ENCODE data around the gene SCFD2. TPM values are rescaled to one million over a fixed set of nuclear protein-coding genes. Genes with fewer than 3 reads are reported as not detected.

Gene SCFD2
- polyA plus RNA-seq, 1 of the 3 experiments (the other 2 are of a cell fraction) = 14.1 TPM

- TF ChIP-seq USF1 (IDR thresholded peaks at IDR 0.05; ENCODE audit: borderline replicate concordance, low read depth) (no peak), NRF1 (IDR thresholded peaks at IDR 0.05; ENCODE audit: low read depth, low read length) (no peak), RXRA (IDR thresholded peaks at IDR 0.05; ENCODE audit: borderline replicate concordance, low read depth) (no peak), CHD2 (IDR thresholded peaks at IDR 0.05; ENCODE audit: low read length, partially characterized antibody) (peak; percentile 79), JUND (IDR thresholded peaks at IDR 0.05) (no peak), FOXM1 (IDR thresholded peaks at IDR 0.05; ENCODE audit: low read depth) (no peak), PBX3 (IDR thresholded peaks at IDR 0.05) (peak; percentile 14; the same call in 1 of the 2 replicates), EP300 (IDR thresholded peaks at IDR 0.05; ENCODE audit: borderline replicate concordance in 1 of 2, low read depth in 1 of 2, low read length in 1 of 2) (peak in 1 of 2 experiments; percentile 56; a peak in 2 of 4 replicates), POLR2AphosphoS5 (IDR thresholded peaks at IDR 0.05; ENCODE audit: low read depth, low read length) (no peak), NFIC (IDR thresholded peaks at IDR 0.05; ENCODE audit: borderline replicate concordance) (peak; percentile 11; the same call in 1 of the 2 replicates), RCOR1 (IDR thresholded peaks at IDR 0.05; ENCODE audit: low read length) (peak; percentile 30; the same call in 1 of the 2 replicates), TAF1 (IDR thresholded peaks at IDR 0.05; ENCODE audit: borderline replicate concordance, low read depth, low read length) (no peak)
Measured at GRCh38 chr4:52841682-52842456, 524.0 kb downstream of the SCFD2 start (continued).

GRCh38 chr4:52840531-52841370 lies 525.1 kb downstream of the SCFD2 start:
- ChIA-PET CTCF (interaction anchor here (1.6 kb wide), 1 partner anchor 142 kb away, joined by 3 read pairs; no protein-coding TSS in a partner anchor), POLR2A (no interaction called here)
- no peaks in the 10 kb centered on the region for H3K9me2 ChIP-seq
- H2AFZ ChIP-seq (ENCODE audit: low read depth) = no peak overlapping the region
- H3K9ac ChIP-seq = no peak overlapping the region
- no peaks in the 10 kb centered on the region for H3K9me3 ChIP-seq
- no peaks in the 10 kb centered on the region for H3K27me3 ChIP-seq (ENCODE audit: insufficient read depth)
- no peak overlapping the region for H3K4me3 ChIP-seq (ENCODE audit: low read depth in 2 of 2, low read length in 1 of 2)
- TF ChIP-seq EP300 (IDR thresholded peaks at IDR 0.05; ENCODE audit: borderline replicate concordance in 1 of 2, low read depth in 1 of 2, low read length in 1 of 2) (no peak), FOSL2 (IDR thresholded peaks at IDR 0.05; ENCODE audit: borderline replicate concordance, low read depth) (no peak), EZH2phosphoT487 (IDR thresholded peaks at IDR 0.05; ENCODE audit: borderline replicate concordance, low read depth) (no peak), RAD21 (IDR thresholded peaks at IDR 0.05; ENCODE audit: low read length) (no peak), JUND (IDR thresholded peaks at IDR 0.05) (no peak), PBX3 (IDR thresholded peaks at IDR 0.05) (no peak), MAX (IDR thresholded peaks at IDR 0.05; ENCODE audit: low read depth) (no peak), FOXM1 (IDR thresholded peaks at IDR 0.05; ENCODE audit: low read depth) (no peak), IRF3 (IDR thresholded peaks at IDR 0.05; ENCODE audit: low read depth, low read length) (no peak), NFIC (IDR thresholded peaks at IDR 0.05; ENCODE audit: borderline replicate concordance) (no peak), TCF12 (IDR thresholded peaks at IDR 0.05) (no peak), ELF1 (IDR thresholded peaks at IDR 0.05) (no peak), GABPA (IDR thresholded peaks at IDR 0.05; ENCODE audit: low read depth) (no peak), RCOR1 (IDR thresholded peaks at IDR 0.05; ENCODE audit: low read length) (no peak)
- H3K4me2 ChIP-seq = no peak overlapping the region; the same call in 1 of the 2 replicates
- no peaks in the 10 kb centered on the region for H3K36me3 ChIP-seq (replicated peaks in 1 of 2; ENCODE audit: control insufficient read depth in 1 of 2, insufficient read depth in 2 of 2, low read length in 1 of 2)
- 91% methylated on average over 9 of the region's 9 CpGs for WGBS (ENCODE audit: low lambda C conversion rate)
- no peaks in the 10 kb centered on the region for H4K20me1 ChIP-seq (ENCODE audit: insufficient read depth)
- peaks cover 0 to 61% of the 10 kb centered on the region in 2 experiments; a peak in 2 of 4 replicates for H3K4me1 ChIP-seq (ENCODE audit: control insufficient read depth in 1 of 2, insufficient read depth in 2 of 2, low read depth in 1 of 2, low read length in 1 of 2)
- no peak for DNase-seq
- no peaks in the 10 kb centered on the region for H3K79me2 ChIP-seq (ENCODE audit: insufficient read depth)
- peak overlapping the region; percentile 79 to 100; a peak in 3 of 4 replicates for H3K27ac ChIP-seq (ENCODE audit: low read depth in 2 of 2, low read length in 1 of 2)
- peaks cover 7% of the 10 kb centered on the region for H3F3A ChIP-seq (replicated peaks; ENCODE audit: insufficient read depth)
